Kidney tubule cell (primary cell): ENCODE measurements around the gene ELMOD2.
"Not testable (repeated sequence)": the region's sequence is repeated elsewhere in the genome, so short reads cannot be mapped to it uniquely, and the experiment has no call there.

Experiments
- DNase-seq: peaks from one replicate; pipeline ENCODE4 v3.0.0-alpha.2; 2018; ENCODE audit warnings: low spot score

ELMOD2 gene, protein sequence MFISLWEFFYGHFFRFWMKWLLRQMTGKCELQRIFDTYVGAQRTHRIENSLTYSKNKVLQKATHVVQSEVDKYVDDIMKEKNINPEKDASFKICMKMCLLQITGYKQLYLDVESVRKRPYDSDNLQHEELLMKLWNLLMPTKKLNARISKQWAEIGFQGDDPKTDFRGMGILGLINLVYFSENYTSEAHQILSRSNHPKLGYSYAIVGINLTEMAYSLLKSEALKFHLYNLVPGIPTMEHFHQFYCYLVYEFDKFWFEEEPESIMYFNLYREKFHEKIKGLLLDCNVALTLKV

DNA sequence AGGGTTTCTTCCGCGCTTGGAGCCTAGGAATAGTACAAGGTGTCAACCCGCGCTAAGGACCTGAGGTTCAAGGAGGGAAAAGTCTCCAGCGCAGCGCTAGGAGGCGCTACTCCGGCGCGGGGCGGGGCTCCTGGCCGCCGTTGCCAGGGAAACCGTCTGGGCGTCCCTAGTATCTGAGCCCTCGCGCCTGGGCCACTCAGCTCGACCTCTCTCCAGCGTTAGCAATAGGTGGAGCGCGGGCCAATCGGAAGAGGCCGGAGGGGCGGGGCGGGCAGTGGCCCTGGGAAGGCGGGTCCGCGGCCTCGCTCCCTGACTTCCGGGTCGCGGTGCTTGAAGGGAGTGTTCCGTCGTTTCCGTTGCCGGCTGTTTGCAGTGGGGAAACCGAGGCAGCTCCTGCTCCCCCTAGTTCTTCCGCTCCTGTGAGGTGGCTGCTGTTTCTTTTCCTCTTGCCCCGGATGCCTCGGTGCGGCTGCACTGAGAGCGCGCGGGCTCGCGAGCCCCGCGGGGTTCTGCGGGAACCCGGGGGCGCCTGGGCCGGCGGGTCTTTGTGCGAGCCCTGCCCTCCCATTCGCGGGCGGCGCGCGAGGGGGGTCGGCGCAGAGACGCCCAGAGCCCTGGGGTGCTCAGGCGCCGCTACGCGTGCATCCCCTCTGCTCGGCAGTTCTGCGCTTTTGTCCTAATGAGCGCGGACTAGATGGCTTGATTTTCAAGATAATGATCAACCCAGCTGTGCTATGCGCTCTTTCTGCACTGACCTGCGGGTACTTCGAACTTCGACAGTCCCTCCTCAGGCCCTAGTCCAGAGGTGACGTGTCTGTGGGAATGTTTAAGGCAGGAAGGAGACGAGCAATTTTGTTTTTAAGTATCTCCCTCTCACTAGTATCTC is at the start of gene ELMOD2:
Gene ELMOD2 (plus strand): TSS at position 312 of the 886 bp plus-strand sequence. CDS start 1,261 bp downstream, outside the sequence.
- DNase-seq: peak; percentile 98

DNA sequence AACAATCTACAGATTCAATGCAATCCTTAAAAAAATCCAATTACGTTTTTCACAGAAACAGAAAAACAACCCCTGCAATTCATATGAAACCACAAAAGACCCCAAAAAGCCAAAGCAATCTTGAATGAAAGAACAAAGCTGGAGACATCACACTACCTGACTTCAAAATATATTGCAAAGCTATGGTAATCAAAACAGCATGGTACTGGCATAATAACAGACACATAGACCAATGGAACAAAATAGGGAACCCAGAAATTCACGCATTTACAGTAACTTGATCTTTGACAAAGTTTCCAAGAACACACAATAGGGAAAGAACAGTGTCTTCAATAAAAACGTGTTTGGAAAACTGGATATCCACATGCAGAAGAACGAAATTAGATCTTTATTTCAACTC is 40.5 kb upstream of the ELMOD2 start:
- DNase-seq: no peak

DNA sequence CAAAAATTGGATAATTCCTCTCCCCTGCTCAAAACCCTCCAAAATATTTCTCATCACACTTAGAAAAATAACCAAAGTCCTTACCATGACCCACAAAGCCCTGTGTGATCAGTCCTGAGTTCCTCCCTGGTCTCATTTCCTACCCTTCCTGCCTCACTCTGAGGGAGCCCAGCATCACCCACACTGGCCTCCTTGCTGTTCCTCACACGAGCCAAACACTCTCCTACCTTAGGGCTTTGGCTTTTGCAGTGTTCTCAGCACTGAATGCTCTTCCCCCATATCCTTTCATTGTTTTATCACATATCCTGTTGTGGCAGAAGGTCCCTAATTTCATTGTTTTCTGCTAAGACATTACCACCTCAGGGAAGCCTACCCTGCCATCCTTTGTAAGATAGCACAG is 38.0 kb upstream of the ELMOD2 start:
- DNase-seq: no peak

DNA sequence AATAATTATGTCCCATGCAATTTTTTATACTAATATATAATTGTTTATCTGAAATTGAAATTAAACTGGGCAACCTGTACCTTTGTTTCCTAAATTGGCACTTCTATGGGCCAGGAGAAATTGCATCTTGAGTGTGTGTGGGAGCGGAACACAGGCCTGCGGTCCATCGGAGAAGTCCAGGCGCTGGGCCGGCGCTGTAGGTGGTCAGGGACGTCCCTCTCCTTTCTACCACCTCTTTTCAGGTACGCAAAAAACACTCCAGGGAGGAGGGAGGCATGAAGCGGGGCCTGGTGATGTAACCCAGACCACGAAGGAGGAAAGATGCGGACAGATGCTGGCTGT is 26.6 kb upstream of the ELMOD2 start:
- no peak for DNase-seq

DNA sequence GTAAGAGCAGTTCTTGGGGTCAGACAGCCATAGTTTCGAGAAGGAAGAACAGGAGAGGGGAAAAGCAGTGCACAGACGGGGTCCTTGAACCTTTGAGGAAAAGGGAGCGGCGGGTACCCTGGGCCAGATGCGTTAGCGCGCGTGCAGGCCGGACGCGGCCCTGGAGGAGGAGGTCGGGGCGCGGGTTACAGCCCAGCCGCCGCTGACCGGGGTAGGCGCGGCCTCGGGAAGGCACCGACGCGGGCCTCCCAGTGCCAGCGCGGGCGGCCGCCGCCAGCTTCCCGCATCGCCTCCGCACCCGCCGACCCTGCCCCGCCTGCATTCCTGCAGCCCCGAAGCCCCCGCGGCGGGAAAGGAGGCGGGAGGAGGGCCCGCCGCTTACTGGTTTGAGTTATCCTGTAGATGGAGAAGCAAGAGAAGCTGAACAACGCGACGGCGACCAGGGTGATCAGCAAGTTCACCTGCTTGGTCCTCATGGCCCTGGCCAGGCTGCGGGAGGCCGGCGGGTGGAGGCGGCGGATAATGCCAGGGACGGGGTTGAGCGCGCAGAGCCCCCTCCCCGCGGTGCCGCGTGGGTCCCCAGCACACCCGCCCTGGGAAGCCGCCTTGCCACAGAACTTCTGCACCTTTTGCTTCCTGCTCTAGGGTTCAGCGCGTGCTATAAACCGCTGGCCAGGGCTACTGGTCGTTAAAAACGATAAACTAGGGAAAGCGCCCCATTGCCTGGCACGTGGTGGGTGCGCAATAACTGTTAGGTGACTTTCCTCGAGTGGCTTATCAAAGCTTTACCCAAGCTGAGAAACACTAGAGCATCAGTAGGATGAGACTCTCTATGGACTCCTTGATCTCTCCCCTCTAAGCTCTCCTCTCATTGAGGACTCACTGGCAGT is 26.0 kb upstream of the ELMOD2 start, which contains the start of gene MGAT4D:
Gene MGAT4D (minus strand): TSS at position 547 of the 890 bp plus-strand sequence. CDS start 71 bp downstream, at position 476.
- DNase-seq: no peak

DNA sequence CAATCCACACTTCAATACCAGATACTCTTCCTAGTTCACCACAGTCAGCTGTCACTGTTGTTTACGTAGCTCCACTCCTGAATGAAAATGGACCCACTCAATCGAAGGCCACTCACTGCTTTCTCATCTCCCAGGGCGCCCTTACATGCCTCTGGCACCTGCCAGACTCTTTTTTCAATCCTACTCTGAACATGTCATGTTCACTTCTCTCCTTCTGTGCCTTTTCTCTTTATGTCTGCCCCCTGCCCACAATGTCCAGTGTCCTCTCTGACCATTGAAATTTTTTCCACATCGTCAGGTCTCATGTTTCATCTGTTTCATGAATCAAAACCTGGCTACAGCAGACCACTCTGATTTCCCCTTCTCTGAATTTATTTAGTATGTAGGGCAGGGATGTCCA is 24.6 kb upstream of the ELMOD2 start:
- no peak for DNase-seq

DNA sequence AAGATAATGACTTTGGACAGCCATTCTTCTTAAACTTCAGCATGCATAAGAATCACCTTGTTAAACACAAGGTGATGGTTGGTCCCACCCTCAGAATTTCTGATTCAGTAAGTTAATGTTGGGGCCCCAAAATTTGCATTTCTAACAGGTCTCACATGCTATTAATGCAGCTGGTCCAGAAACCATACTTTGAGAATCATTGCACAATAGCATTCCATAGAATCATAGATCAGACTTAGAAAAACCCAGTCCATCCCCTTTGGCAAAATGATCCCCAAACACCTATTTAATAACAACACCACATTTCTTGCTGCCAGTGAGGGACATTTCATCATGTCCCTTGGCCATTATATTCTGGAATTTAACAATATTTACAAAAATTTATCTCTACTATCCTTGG is 19.7 kb upstream of the ELMOD2 start:
- DNase-seq: no peak

DNA sequence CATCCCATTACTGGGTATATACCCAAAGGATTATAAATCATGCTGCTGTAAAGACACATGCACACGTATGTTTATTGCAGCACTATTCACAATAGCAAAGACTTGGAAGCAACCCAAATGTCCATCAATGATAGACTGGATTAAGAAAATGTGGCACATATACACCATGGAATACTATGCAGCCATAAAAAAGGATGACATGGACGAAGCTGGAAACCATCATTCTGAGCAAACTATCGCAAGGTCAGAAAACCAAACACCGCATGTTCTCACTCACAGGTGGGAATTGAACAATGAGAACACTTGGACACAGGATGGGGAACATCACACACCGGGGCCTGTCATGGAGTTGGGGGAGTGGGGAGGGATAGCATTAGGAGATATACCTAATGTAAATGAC is 10.2 kb upstream of the ELMOD2 start:
- not testable (repeated sequence) for DNase-seq

DNA sequence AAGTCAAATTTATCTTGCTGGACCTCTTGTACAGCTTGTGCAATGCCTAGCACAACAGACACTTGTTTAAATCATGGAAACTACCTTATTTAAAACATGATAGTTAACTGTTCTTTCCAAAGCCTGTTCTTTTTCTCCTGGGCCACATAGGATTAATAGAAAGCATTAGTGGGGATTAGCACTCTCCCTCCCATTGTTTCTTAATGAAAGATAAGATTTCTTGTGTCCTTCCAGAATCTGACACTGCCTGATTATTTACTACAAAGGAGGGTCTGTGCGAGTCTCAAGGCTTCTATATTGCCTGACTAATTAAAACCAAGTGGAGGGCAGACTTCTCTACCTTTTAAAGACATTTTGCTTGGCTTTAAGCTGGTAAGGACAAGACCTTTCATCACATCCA is 8.5 kb upstream of the ELMOD2 start:
- DNase-seq: no peak

DNA sequence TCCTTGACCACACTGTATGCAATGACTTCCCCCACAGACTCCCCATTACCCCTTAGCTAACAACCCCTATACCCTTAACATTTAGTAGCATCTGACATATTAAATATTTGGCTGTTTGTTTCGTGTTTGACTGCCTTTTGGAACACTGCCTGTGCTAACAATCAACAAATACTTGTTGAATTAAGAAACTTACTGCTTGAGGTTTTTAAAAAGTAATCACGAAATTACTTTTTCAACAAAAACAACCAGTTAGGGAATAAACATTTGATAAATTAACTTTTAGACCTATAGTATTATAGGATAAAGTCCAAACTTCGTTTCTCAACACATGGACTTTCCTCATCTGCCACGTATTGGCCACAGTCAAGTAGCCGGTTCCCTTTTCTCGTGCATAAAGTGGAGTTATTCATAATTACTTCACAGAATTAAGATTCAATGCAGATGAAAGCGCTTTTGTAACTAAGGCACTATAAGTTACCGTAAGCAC is 555 bp upstream of the ELMOD2 start:
- no peak for DNase-seq

DNA sequence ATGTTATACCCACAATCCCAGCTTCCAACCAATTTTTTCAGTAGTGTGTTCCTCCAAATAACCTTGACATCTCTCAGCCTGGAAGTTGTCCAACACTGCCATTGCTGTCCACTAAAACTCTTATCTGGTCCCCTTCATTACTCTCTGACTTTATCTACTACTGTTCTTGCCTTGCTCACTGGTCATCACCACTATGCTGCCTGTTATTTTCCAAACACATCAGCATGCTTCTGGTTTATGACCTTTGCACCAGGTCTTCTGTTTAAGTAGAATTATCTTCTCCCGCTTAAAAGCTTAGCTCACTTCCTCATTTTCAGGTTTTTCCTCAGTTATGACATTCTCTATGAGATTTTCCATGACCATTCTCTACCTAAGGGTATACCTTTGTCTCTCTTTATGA is 5.5 kb downstream of the ELMOD2 start:
- no peak for DNase-seq

DNA sequence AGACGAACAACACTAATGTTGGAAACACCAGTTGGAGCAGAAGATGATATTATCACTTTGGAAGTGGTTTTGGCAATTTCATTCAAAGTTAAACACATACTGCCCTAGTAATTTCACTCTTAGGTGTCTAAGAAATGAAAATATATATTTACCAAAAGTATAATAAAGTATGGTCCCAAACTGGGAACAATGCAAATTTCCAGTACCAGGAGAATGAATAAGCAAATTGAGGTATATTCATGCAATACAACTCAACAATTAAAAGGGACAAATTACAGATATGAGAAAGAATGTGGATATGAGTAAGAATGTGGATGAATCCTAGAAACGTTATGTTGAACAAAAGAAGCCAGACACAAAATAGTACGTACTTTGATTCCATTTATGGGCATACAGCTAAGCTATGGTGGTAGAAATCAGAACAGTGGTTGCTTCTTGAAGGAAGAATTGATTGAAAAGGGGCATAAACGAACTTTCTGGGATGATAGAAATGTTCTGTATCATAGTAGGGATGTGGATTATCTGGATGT is 10.0 kb downstream of the ELMOD2 start:
- peak; percentile 2 for DNase-seq

DNA sequence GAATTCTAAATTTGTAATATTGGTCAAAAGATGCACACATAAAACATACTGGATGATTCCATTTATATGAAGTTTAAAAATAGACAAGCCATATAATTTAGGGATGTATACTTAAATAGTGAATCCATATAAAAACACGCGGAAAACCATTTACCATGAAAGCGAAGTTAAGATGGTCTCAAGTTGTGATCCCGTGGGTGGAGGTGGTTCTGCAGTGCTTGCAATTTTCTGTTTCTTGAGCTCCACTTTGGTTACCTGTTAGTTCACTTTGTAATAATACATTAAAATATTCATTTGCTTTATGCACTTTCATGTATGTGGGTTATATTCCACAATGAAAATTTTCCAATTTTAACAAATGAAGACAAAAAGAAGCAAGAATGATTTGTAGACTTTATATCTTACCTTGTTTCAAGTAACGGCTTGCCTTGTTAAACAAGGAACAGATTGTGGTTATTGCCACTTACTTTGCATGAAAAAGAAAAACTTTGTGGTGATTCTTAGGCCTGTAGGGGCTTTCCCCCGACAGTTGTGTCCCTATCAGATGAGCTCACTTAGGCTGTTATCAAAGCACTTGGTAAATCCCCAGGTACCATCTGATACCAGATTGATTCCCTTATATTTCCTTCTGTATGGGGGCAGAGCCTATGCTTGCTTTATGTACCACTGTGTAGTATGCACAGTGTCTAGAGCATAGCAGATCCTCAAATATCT is 32.6 kb downstream of the ELMOD2 start:
- no peak for DNase-seq

DNA sequence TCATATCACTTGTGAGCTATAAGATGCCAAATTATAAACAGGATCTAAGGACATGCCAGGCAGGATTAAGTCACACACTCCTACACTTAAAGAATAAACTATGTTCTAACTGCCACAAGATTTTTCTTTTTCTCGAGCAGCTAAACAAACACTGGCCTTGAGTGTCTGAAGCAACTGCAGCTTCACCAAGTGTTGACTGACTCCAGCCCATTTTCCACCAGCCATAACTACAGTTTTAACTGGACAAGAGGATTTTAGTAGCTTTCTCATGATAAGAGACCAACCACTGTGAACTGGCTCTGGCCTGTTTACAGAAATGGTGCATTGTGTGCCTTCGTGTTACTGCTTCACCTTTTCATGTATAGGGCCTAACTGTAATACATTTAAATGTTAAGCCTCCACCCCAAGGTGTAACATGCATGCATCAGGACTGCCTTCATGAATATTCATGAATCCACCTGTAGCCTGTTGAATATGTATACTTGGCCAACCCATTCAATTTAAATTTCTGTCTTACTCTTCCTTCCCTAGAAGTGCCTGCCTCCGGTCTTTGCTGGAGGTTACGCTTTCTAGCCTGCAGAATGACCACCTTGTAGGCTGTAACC is 34.0 kb downstream of the ELMOD2 start:
- no peak for DNase-seq

DNA sequence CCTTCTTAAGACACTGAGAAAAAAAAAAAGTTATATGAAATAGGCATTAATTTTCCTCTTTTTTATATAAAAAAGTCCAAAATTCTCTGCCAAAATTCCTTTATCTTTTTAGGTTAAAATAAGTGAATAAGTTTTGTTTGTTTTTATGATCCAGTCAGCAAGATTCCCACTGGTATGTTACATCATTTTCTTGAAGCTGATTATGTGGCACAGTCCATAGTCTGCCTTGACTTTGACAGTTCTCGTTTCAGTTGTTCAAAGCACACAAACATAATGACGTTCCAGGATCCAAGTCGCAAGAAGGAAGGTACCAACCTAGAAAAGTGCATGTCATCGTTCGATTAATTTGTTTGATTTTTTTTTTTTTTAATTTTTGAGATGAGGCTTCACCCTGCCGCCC is 35.7 kb downstream of the ELMOD2 start:
- DNase-seq: no peak

DNA sequence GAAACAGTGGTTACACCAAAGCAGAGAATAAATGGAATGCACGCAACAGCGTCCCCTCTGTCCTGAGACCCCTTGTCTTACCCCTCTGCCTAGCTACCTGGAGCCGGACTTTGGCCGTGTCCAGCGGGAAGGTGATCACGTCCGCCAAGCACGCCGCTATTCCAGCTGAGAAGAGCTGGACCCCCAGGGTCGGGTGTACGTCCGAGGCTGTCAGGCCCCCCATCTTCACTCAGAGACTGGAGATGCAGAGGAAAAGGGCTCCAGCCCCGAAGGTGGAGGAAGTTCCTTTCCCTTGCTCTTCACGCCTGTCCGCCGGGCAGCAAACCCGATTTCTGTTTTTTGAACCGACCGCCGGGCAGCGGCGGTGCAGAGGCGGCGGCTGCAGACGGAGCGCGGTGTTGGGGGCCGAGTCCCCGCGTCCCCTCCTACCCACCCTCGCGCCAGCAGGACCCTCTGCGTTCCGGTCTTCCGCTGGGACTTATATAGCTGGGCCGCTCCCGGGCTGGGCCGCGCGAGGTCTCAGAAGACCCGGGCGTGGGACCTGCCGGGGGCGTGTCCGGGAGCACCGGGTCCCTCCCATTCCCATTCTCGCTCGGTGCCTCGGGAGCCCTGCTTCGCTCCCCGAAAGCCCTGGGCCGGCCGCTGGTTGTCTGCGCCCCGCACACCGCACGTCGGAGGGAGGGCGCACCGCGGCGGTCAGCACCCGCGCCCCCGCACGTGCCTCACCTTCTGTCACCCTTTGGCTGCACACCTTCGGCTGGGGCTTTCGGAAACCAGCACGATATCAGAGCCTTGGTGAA is 44.7 kb downstream of the ELMOD2 start, which contains the start of gene UCP1:
Gene UCP1 (minus strand): TSS at position 455 of the 800 bp plus-strand sequence. CDS start 232 bp downstream, at position 223.
- DNase-seq: peak; percentile 13

DNA sequence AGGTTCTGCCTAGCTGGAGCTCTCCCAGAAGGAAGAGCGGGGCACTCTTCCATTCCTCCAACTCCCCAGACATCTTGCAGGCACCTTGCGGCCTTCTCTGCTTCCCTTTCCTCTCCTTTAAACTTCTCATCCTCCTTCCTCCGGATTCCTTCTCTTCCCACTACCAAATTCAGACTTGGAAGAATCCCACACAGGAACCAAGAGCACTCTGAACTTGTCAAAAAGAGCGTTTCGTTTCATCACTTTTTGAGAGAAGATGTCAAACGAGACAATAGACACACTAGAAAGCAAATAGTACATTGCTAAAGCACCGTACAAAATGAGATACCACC is 45.3 kb downstream of the ELMOD2 start:
- no peak for DNase-seq

DNA sequence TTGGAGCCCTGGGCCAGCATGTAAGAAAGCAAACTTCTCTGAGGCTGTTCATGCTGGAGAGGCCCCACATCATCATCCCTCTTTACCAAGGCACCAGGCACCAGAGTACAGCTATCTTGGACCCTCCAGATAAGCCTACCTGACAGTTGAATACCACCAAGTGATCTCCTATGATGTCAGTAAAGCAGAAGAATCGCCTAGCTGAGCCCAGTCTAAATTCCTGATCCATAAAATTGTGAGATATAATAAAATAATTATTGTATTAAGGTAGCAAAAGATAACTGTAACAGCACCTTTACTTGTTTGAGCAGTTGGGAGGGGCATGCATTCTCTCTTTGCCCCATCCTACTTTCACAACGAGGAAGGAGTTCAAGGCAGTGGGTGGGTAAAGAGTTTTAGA is 47.7 kb downstream of the ELMOD2 start:
- no peak for DNase-seq

DNA sequence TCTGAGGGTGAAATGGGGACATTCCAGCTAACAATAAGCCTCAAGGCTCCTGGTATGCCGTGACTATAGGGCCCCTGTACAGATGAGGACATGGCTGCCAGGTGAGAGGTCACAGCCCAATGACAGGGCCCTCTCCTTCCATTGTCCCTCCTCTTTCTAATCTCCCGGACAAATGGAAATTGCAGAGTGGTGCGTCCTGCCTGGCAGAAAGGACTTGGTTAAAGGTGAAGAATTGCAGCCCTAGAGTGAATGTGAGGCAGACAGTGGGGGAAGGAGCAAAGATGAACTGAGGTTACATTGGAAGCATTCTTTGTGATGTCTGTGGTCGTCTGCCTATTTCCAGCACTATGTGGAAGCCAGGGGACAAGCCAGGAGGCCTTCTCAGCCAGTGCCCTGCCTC is 51.5 kb downstream of the ELMOD2 start:
- DNase-seq: no peak

DNA sequence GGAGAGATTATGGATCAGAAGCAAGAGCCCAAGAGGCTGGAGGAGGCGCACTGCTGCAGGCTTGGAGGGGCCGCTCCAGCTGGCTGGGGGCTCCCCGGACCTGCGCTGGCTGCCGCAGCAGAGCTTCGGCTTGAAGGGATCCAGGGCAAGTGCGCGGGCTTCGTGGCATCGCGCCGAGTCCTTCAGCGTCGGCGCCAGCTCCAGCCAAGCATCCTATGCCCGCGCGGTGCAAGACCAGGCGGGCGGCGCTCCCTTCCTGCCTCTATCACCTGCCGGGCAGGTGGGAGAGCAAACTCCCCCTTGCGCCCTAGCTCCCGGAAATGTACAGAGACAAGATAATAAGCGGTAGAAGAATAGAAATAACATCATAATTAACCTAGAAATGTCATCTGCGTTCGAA is 55.3 kb downstream of the ELMOD2 start:
- DNase-seq: no peak
